GM18520 (cell line): ENCODE results near the gene CDK11B.
"Not testable (repeated sequence)": the region's sequence is repeated elsewhere in the genome, so short reads cannot be mapped to it uniquely, and the experiment has no call there.

Experiments used
- ATAC-seq: cut with Tn5 transposase; IDR thresholded peaks from one replicate; pipeline ENCODE4 v1.9.1; 2021; ENCODE audit not compliant: unreplicated experiment

The CDK11B gene

GRCh38 chr1:1600861-1601563, 57.8 kb downstream of the CDK11B start:
- no peak for ATAC-seq

GRCh38 chr1:1599935-1600860, 58.6 kb downstream of the CDK11B start, which contains the start of gene FNDC10:
FNDC10 (minus strand) TSS chr1:1600135; CDS start chr1:1600015, 120 bp downstream.
- no peak for ATAC-seq

- ATAC-seq: no peak
These were observed 59.5 kb downstream of the CDK11B start for GRCh38 chr1:1599030-1599934.

DNA sequence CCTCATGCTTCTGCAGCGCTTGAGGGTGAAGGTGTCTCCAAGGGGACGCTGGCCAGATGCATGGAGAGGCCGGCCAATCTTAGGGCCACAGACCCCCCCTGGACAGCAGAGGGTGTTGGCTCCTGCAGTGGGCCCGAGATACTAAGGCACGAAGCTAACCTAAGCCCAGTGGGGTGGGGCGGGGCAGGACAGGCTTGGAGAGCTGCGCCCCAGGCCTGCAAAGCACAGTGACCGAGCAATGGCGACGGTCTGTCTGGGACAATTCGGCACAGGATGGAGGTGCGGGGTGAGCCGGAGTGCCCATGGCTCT, 60.1 kb downstream of the CDK11B start:
- ATAC-seq: no peak

GRCh38 chr1:1598051-1598719, 60.6 kb downstream of the CDK11B start:
- no peak for ATAC-seq

GRCh38 chr1:1597275-1597930, 61.4 kb downstream of the CDK11B start:
- ATAC-seq: no peak

DNA sequence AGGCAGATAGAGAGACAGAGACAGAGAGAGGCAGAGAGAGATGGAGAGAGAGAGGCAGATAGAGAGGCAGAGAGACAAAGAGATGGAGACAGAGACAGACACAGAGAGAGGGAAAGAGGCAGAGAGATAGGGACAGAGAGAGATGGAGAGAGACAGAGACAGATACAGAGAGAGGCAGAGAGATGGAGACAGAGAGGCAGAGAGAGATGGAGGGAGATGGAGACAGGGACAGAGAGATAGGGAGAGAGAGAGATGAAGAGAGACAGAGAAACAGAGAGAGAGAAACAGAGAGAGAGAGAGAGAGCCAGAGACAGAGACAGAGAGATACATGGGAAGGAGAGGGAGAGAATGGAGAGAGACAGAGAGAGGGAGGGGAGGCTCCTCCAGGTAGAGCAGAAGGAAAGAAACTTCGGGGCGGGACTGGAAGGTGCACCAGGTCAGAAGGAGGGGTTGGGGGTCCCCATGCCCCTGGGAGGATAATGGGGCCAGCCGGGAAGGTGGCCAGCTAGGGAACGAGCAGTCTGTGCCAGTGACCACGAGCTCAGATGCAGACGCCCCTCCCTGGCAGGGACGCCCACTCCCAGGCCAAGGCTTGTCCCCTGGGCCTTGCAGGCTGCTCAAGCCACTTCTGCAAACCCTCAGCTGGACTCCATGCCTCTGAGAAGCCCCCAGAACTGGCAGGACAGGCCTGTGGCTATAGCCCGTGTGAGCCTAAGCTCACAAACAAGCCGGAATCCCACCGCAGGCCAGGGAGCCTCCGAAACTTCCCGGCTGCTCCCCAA, 62.1 kb downstream of the CDK11B start:
- ATAC-seq: no peak

DNA sequence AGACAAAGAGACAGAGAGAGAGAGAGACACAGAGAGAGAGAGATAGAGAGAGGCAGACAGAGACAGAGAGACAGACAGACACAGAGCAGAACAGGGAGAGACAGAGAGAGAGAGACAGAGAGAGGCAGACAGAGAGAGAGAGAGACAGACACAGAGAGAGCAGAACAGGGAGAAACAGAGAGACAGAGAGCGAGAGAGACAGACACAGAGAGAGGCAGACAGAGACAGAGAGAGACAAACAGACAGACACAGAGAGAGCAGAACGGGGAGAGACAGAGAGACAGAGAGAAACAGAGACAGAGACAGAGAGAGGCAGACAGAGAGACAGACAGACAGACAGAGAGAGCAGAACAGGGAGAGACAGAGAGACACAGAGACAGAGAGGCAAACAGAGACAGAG, 63.5 kb downstream of the CDK11B start:
- ATAC-seq: not testable (repeated sequence)

GRCh38 chr1:1594602-1595260, 64.1 kb downstream of the CDK11B start:
- ATAC-seq: no peak

DNA sequence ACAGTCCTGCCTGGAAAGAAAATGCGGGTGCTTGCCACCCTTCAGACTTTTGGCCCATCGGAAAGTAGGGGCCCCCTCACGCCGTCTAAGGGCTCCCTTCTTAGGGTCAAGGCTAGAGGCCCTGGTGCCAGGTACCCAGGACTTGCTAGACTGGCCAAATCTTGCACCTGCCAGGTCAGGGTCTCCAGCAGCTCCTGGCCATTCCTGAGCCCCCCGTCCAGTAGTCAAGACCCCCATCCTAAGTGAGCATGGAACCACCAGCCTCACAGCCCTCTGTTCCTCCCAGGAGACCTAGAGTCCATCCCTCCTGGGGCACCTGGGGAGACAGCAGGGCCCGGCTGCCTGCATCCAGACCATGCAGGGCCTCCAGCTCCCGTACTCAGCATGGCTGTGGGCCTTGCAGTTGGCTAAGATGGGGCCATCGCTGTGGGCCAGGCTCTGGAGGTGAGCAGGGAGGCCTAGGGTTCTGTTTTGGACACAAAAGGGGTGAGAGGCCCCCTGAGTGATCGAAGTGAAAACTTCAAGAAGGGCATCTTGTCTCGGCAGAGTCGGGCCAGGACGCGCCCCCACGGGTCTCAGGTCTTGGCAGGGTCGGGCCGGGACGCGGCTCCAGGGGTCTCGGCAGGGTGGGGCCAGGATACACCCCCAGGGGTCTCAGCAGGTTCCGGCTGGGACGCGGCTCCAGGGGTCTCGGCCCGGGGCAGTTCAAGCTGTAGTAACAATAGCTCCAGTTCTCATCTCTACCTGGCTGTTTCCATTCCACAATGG, 64.8 kb downstream of the CDK11B start:
- ATAC-seq: no peak

DNA sequence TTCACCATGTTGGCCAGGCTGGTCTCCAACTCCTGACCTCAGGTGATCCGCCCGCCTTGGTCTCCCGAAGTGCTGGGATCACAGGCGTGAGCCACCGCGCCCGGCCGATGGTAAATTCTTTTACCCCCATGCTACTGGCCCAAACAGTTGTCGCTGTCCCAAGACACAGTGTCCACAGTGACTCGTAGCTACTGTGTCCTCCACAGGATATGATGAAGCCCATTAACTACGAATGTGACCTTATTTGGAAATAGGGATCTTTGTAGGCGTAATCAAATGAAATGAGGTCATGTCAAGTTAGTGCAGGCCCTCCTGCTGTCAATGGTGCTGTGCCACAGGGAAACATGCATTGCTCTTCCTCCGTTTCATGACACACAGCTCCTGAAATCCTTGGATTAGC, 67.4 kb downstream of the CDK11B start:
- ATAC-seq: no peak
